ENCODE measurements around the gene DLG2.

DLG2 gene

DNA sequence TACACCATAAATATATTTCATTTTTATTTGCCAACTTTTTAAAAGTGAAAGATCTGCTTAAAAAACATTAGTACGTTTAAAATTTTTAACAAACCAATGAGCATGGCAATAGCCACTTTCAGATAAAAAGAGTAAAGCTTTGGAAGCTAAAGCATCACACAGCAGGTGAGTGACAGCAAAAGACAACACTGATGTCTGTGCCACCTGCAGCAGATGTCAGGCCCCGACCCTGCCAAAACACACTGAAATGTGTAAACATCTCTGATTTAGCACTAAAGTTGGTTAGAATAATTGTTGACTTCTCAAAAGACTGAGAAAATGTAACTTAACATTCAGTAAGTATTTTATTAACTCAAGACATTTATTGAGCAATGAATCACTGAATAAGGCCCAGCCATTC lies 232.9 kb downstream of the DLG2 start:
- Histone ChIP-seq H3K27me3 (ENCODE audit: insufficient read depth, poor library complexity, severe bottlenecking) (no peaks in the 10 kb centered on the region), H3K4me3 (replicated peaks; ENCODE audit: insufficient read depth, low read length) (no peak overlapping the region), H3K27ac (replicated peaks) (no peak overlapping the region)
- TF ChIP-seq POLR2AphosphoS5 (IDR thresholded peaks at IDR 0.05; ENCODE audit: low read depth) (no peak), SPI1 (IDR thresholded peaks at IDR 0.05; ENCODE audit: borderline replicate concordance, low read depth) (no peak), GABPA (IDR thresholded peaks at IDR 0.05; ENCODE audit: low read depth) (no peak)
- TF ChIP-seq, protein P1, sequence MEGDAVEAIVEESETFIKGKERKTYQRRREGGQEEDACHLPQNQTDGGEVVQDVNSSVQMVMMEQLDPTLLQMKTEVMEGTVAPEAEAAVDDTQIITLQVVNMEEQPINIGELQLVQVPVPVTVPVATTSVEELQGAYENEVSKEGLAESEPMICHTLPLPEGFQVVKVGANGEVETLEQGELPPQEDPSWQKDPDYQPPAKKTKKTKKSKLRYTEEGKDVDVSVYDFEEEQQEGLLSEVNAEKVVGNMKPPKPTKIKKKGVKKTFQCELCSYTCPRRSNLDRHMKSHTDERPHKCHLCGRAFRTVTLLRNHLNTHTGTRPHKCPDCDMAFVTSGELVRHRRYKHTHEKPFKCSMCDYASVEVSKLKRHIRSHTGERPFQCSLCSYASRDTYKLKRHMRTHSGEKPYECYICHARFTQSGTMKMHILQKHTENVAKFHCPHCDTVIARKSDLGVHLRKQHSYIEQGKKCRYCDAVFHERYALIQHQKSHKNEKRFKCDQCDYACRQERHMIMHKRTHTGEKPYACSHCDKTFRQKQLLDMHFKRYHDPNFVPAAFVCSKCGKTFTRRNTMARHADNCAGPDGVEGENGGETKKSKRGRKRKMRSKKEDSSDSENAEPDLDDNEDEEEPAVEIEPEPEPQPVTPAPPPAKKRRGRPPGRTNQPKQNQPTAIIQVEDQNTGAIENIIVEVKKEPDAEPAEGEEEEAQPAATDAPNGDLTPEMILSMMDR (IDR thresholded peaks at IDR 0.05; ENCODE audit: insufficient read depth, low read length): no peak
- TF ChIP-seq, protein P2, sequence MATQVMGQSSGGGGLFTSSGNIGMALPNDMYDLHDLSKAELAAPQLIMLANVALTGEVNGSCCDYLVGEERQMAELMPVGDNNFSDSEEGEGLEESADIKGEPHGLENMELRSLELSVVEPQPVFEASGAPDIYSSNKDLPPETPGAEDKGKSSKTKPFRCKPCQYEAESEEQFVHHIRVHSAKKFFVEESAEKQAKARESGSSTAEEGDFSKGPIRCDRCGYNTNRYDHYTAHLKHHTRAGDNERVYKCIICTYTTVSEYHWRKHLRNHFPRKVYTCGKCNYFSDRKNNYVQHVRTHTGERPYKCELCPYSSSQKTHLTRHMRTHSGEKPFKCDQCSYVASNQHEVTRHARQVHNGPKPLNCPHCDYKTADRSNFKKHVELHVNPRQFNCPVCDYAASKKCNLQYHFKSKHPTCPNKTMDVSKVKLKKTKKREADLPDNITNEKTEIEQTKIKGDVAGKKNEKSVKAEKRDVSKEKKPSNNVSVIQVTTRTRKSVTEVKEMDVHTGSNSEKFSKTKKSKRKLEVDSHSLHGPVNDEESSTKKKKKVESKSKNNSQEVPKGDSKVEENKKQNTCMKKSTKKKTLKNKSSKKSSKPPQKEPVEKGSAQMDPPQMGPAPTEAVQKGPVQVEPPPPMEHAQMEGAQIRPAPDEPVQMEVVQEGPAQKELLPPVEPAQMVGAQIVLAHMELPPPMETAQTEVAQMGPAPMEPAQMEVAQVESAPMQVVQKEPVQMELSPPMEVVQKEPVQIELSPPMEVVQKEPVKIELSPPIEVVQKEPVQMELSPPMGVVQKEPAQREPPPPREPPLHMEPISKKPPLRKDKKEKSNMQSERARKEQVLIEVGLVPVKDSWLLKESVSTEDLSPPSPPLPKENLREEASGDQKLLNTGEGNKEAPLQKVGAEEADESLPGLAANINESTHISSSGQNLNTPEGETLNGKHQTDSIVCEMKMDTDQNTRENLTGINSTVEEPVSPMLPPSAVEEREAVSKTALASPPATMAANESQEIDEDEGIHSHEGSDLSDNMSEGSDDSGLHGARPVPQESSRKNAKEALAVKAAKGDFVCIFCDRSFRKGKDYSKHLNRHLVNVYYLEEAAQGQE (IDR thresholded peaks at IDR 0.05; ENCODE audit: insufficient replicate concordance, low read depth): no peak
- DNase-seq (ENCODE audit: low read depth in 1 of 2, low spot score in 1 of 2): no peak

GRCh38 chr11:85391141-85391540 lies 236.0 kb downstream of the DLG2 start:
- no peaks in the 10 kb centered on the region for H3K27me3 ChIP-seq (ENCODE audit: insufficient read depth, poor library complexity, severe bottlenecking)
- TF ChIP-seq, protein P2 (IDR thresholded peaks at IDR 0.05; ENCODE audit: insufficient replicate concordance, low read depth): no peak
- TF ChIP-seq, protein P1 (IDR thresholded peaks at IDR 0.05; ENCODE audit: insufficient read depth, low read length): no peak
- no peak for TF ChIP-seq SPI1 (IDR thresholded peaks at IDR 0.05; ENCODE audit: borderline replicate concordance, low read depth)
- no peak for TF ChIP-seq POLR2AphosphoS5 (IDR thresholded peaks at IDR 0.05; ENCODE audit: low read depth)
- TF ChIP-seq GABPA (IDR thresholded peaks at IDR 0.05; ENCODE audit: low read depth): no peak

GRCh38 chr11:85385547-85385946 lies 241.6 kb downstream of the DLG2 start:
- no peak for DNase-seq (ENCODE audit: low read depth in 1 of 2, low spot score in 1 of 2)
- H3K4me3 ChIP-seq (replicated peaks; ENCODE audit: insufficient read depth, low read length): no peak overlapping the region
- H3K27me3 ChIP-seq (ENCODE audit: insufficient read depth, poor library complexity, severe bottlenecking): no peaks in the 10 kb centered on the region
- TF ChIP-seq, protein P1 (IDR thresholded peaks at IDR 0.05; ENCODE audit: insufficient read depth, low read length): no peak
- TF ChIP-seq POLR2AphosphoS5 (IDR thresholded peaks at IDR 0.05; ENCODE audit: low read depth) (no peak), GABPA (IDR thresholded peaks at IDR 0.05; ENCODE audit: low read depth) (no peak), SPI1 (IDR thresholded peaks at IDR 0.05; ENCODE audit: borderline replicate concordance, low read depth) (no peak)
- TF ChIP-seq, protein P2 (IDR thresholded peaks at IDR 0.05; ENCODE audit: insufficient replicate concordance, low read depth): no peak
- H3K27ac ChIP-seq (replicated peaks): no peak overlapping the region

More at GRCh38 chr11:85391141-85391540, 236.0 kb downstream of the DLG2 start:
- Histone ChIP-seq H3K27ac (replicated peaks) (no peak overlapping the region), H3K4me3 (replicated peaks; ENCODE audit: insufficient read depth, low read length) (no peak overlapping the region)
- no peak for DNase-seq (ENCODE audit: low read depth in 1 of 2, low spot score in 1 of 2)
